A549 treated with AZD2906 at 1 μM for 4 hours (cell line): ENCODE data around the gene CDC42EP1. TPM values are rescaled to one million over a fixed set of nuclear protein-coding genes. Genes with fewer than 3 reads are reported as not detected.

ENCODE experiments used
- total RNA-seq: library from RNA; stranded (reverse); fragments of 200-300 nt; extraction: Qiagen RNA extraction; gene quantifications from 5 replicates; pipeline ENCODE4 v1.2.3, GENCODE V29; 2022

CDC42EP1 gene
- 22.8 to 32.8 TPM (median 31.6 TPM) in 5 replicates for total RNA-seq

GRCh38 chr22:37559901-37560607 lies at the start of gene CDC42EP1:
TSS of gene CDC42EP1 (plus strand) at chr22:37560480. CDS start at chr22:37566350, 5,870 bp downstream.

DNA sequence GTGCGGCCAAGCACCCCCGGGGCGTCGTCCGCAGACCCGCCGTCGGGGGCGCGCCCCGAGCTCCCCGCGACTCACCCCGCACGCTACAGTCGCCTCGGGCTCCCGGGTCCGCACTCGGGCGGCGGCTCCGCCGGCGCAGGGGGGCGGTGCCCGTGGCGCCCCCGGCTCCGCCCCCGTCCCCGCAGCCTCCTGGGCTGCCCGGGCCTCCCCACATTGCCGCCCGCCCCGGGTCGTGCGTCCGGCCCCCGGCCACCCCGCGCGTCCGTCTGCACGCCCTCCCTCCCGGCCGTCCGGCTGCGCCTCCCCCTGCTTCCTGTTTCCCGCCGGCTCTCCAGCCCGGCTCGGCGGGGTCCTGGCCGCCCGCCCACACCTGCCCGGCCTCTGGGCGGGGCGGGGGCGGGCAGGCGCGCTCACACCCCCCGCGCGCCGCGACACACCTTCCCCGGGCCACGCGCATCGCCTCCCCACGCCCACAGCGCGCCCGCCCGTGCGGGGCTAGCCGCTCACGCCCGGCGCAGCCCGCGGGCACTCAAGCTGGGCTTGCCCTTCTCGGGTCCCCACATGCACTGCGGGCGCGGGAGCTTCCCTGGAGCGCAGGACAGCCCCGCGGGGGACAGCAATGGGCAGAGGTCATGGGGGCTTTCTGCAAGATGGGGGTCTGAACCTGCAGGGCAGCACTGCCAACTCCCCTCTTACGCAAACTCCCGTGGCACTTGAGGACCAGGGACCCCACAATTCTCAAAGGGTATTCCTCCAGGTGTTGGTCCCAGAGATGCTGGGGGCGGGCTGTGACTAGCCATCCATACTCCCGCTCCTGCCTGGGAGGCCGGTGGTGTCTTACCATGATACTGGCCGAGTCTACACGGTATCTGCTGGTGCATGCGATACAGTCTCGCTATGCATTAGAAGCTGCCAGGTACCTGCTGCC lies 40.7 kb upstream of the CDC42EP1 start, which contains the start of gene CARD10:
CARD10 (minus strand) TSS at position 148 of the 928 bp plus-strand sequence. CDS start 215 bp downstream, outside the sequence.

DNA sequence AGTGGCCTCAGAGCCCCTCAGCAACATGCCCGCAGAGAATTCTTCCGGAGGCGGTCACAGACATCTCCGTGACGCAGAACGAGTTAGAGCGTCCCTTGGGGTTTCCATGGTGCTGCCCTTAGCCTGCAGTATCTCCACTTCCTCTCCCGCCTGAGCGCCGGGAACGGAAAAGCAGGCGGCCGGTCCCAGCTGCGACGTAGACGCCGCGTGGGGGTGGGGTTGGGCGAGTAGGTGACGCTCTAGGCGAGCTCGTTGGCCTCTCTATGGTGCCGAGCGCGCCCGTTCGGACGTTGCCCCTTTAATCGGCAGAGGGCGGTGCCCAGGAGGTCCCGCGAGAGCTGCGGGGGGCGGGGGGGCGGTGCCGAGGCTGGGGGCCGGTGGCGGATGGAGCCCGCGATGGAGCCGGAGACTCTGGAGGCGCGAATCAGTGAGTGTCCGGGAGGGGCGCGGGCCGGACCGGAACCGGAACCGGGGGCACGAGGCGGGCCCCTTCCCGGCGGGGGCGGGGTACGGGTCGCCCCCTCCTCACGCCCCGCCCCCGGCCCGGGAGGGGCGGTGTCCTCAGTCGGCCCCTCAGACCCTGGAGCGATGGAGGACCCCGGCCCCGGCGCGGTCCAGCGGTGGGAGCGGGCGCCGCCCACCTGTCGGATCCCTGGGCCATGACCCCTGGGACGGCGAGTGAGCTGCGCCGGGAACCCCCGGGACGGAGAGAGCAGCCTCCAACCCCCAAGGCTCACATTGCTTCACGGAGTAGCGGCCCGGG lies 48.4 kb downstream of the CDC42EP1 start, which contains the start of gene GGA1:
GGA1 (plus strand) TSS at position 358 of the 763 bp plus-strand sequence; CDS start at position 385, 27 bp downstream.

Other genes starting within 250 kb of the CDC42EP1 start
- 5.0 to 6.7 TPM (median 5.6 TPM) in 5 replicates for gene ELFN2, start 133.0 kb upstream of the CDC42EP1 start, total RNA-seq
- 0.70 to 1.7 TPM (median 1.4 TPM) in 5 replicates for gene MFNG, start 74.1 kb upstream of the CDC42EP1 start, total RNA-seq
- gene CARD10, start 41.1 kb upstream of the CDC42EP1 start, total RNA-seq: 23.3 to 32.2 TPM (median 31.4 TPM) in 5 replicates
- gene LGALS2, start 19.6 kb downstream of the CDC42EP1 start, total RNA-seq: 0.16 to 0.30 TPM (median 0.19 TPM) in 4 of 5 replicates, not detected in the other
- gene GGA1, start 48.4 kb downstream of the CDC42EP1 start, total RNA-seq: 17.7 to 23.1 TPM (median 20.7 TPM) in 5 replicates
- gene SH3BP1, start 79.2 kb downstream of the CDC42EP1 start, total RNA-seq: 1.0 to 2.0 TPM (median 1.6 TPM) in 5 replicates
- gene PDXP, start 98.2 kb downstream of the CDC42EP1 start, total RNA-seq: 12.2 to 17.5 TPM (median 15.7 TPM) in 5 replicates
- 1,265 to 1,421 TPM (median 1,365 TPM) in 5 replicates for gene LGALS1, start 115.2 kb downstream of the CDC42EP1 start, total RNA-seq
- 24.4 to 29.5 TPM (median 27.5 TPM) in 5 replicates for gene NOL12, start 125.9 kb downstream of the CDC42EP1 start, total RNA-seq
- 30.0 to 40.5 TPM (median 37.3 TPM) in 5 replicates for gene TRIOBP, start 136.6 kb downstream of the CDC42EP1 start, total RNA-seq
- gene GCAT, start 247.5 kb downstream of the CDC42EP1 start, total RNA-seq: 3.5 to 4.2 TPM (median 3.8 TPM) in 5 replicates